K562 (cell line): Measurements from ENCODE around the gene RAB5B.

Experiments
- CHD2 ChIP-seq: IDR thresholded peaks from 2 replicates; pipeline ENCODE4 v1.6.1; 2011; ENCODE audit warnings: low read depth, low read length
- FOXA1 ChIP-seq: fragments of 450-650 bp; IDR thresholded peaks from 2 replicates; pipeline ENCODE4 v1.6.1; 2016; ENCODE audit warnings: mild to moderate bottlenecking, borderline replicate concordance
- KAT8 ChIP-seq: fragments of 450-650 bp; IDR thresholded peaks from 2 replicates; pipeline ENCODE4 v1.6.1; 2016; ENCODE audit warnings: low read depth, mild to moderate bottlenecking
- MCM3 ChIP-seq: fragments of 450-650 bp; IDR thresholded peaks from 2 replicates; pipeline ENCODE4 v1.6.1; 2016
- PCBP2 ChIP-seq: fragments of 200-400 bp; formaldehyde crosslinking; IDR thresholded peaks from 2 replicates; pipeline ENCODE4 v1.6.1; 2018; ENCODE audit warnings: low read length, low read depth, mild to moderate bottlenecking, moderate library complexity; ENCODE audit not compliant: poor library complexity, severe bottlenecking
- POLR2AphosphoS5 ChIP-seq: IDR thresholded peaks from 2 replicates; pipeline ENCODE4 v1.6.1; 2011; ENCODE audit warnings: mild to moderate bottlenecking, low read depth, low read length, moderate library complexity; ENCODE audit not compliant: control insufficient read depth, insufficient read depth
- RFX1 ChIP-seq: fragments of 450-650 bp; IDR thresholded peaks from 2 replicates; pipeline ENCODE4 v1.6.1; 2016; ENCODE audit warnings: mild to moderate bottlenecking, moderate library complexity
- SIX5 ChIP-seq, 2 experiments: IDR thresholded peaks; 2 replicates each; pipeline ENCODE4 v1.6.1; 2011; ENCODE audit warnings: low read length in 2 of 2, borderline replicate concordance in 1 of 2, low read depth in 1 of 2, mild to moderate bottlenecking in 1 of 2, moderate library complexity in 1 of 2; ENCODE audit not compliant: insufficient read depth in 1 of 2
- ZFP1 ChIP-seq: fragments of 450-650 bp; formaldehyde crosslinking; IDR thresholded peaks from 2 replicates; pipeline ENCODE4 v1.4.0; 2020; ENCODE audit warnings: mild to moderate bottlenecking, mixed read lengths
- TF ChIP-seq, protein P1 (sequence below): fragments of 450-650 bp; IDR thresholded peaks from 2 replicates; pipeline ENCODE4 v1.6.1; 2016
- TF ChIP-seq, protein P2 (sequence below): sonication (generic); formaldehyde crosslinking; IDR thresholded peaks from 2 replicates; pipeline ENCODE4 v1.9.0; 2022; ENCODE audit warnings: mild to moderate bottlenecking, missing genetic modification reagents
- TF ChIP-seq, protein P3 (sequence below): sonication (generic); formaldehyde crosslinking; IDR thresholded peaks from 2 replicates; pipeline ENCODE4 v1.8.1; 2023; ENCODE audit warnings: mild to moderate bottlenecking, missing genetic modification reagents

DNA sequence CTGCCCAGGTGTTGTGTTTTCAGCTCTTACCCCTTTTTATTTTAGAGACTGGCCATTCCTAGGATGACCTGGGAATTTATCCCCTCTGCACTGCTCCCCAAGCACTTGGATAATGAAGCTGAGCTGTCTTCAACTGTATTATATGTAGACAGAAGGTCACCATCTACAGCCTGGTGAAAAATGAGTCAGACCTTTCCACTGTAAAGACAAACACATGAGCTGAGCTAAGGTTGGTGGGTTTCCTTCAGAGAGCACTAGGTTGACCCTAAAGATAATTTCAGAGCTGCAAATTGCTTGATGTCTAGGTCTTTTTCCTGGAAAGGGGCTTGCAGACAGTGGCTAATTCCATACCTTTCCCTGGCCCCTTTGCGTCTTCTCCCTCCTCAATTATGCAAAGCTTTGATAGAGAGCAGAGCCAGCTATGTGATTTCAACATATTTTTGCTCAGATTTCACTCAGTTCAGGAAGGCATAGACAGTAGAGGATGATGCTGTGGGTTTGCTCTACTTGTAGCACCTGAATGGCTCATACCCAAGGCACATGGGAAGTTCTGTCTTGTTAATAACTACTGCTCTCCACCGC, 37.7 kb downstream of the RAB5B start:
- no peak for TF ChIP-seq POLR2AphosphoS5
- no peak for TF ChIP-seq RFX1
- no peak for TF ChIP-seq KAT8
- TF ChIP-seq ZFP1 (CRISPR knock-in tag), result no peak
- no peak for TF ChIP-seq FOXA1
- TF ChIP-seq, protein P1, sequence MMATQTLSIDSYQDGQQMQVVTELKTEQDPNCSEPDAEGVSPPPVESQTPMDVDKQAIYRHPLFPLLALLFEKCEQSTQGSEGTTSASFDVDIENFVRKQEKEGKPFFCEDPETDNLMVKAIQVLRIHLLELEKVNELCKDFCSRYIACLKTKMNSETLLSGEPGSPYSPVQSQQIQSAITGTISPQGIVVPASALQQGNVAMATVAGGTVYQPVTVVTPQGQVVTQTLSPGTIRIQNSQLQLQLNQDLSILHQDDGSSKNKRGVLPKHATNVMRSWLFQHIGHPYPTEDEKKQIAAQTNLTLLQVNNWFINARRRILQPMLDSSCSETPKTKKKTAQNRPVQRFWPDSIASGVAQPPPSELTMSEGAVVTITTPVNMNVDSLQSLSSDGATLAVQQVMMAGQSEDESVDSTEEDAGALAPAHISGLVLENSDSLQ, result no peak
- no peak for TF ChIP-seq SIX5 (IDR thresholded peaks at IDR 0.05; ENCODE audit: borderline replicate concordance in 1 of 2, insufficient read depth in 1 of 2, low read depth in 1 of 2, low read length in 2 of 2)
- TF ChIP-seq, protein P2, sequence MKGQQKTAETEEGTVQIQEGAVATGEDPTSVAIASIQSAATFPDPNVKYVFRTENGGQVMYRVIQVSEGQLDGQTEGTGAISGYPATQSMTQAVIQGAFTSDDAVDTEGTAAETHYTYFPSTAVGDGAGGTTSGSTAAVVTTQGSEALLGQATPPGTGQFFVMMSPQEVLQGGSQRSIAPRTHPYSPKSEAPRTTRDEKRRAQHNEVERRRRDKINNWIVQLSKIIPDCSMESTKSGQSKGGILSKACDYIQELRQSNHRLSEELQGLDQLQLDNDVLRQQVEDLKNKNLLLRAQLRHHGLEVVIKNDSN (CRISPR knock-in tag), result no peak
- no peak for TF ChIP-seq PCBP2
- TF ChIP-seq, protein P3, sequence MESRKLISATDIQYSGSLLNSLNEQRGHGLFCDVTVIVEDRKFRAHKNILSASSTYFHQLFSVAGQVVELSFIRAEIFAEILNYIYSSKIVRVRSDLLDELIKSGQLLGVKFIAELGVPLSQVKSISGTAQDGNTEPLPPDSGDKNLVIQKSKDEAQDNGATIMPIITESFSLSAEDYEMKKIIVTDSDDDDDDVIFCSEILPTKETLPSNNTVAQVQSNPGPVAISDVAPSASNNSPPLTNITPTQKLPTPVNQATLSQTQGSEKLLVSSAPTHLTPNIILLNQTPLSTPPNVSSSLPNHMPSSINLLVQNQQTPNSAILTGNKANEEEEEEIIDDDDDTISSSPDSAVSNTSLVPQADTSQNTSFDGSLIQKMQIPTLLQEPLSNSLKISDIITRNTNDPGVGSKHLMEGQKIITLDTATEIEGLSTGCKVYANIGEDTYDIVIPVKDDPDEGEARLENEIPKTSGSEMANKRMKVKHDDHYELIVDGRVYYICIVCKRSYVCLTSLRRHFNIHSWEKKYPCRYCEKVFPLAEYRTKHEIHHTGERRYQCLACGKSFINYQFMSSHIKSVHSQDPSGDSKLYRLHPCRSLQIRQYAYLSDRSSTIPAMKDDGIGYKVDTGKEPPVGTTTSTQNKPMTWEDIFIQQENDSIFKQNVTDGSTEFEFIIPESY (CRISPR knock-in tag), result no peak
- no peak for TF ChIP-seq CHD2
- TF ChIP-seq MCM3, result no peak
